ENCODE data around the gene SENP7. TPM values are rescaled to one million over a fixed set of nuclear protein-coding genes. Genes with fewer than 3 reads are reported as not detected.

The SENP7 gene
- total RNA-seq, 2 experiments from 2014 or later, result 9.6 to 11.4 TPM

GRCh38 chr3:101536266-101536665 lies 23.3 kb upstream of the SENP7 start:
- intact Hi-C loops (cut with micrococcal nuclease), result no loop called here
- DNase-seq, result no peak
- Mint-ChIP-seq H3K4me3 (no peak overlapping the region), H3K27me3 (no peaks in the 10 kb centered on the region), H3K9me3 (peaks cover 3% of the 10 kb centered on the region), H3K36me3 (ENCODE audit: low read depth) (no peaks in the 10 kb centered on the region), H3K4me1 (ENCODE audit: low read depth) (peaks cover 13% of the 10 kb centered on the region), H3K27ac (no peak overlapping the region)
- ChIA-PET POLR2A (interaction anchor here (1.7 kb wide), 1 partner anchor 17 kb away, joined by 5 read pairs; no protein-coding TSS in a partner anchor), CTCF (interaction anchor here (0.9 kb wide), 1 partner anchor 19 kb away, joined by 3 read pairs; no protein-coding TSS in a partner anchor)
- TF ChIP-seq CTCF (IDR thresholded peaks at IDR 0.05), result no peak
- no peak for ATAC-seq

DNA sequence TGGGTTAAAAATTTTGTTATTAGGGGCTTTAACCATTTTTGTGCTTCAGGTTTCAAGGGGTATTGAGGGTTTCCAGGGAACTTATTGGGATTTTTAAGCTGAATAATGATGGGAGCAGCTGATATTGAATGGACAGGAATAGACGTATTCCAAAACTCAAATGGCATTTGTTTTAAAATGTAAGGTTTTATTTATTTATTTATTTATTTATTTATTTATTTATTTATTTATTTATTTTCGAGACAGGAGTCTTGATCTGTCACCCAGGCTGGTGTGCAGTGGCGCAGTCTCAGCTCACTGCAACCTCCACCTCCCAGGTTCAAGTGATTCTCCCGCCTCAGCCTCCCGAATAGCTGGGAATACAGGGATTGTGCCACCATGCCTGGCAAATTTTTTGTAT lies 22.2 kb upstream of the SENP7 start:
- ChIA-PET CTCF (interaction anchor here (0.9 to 1.8 kb wide), 3 partner anchors 8 to 38 kb away, joined by 3 to 5 read pairs (median 3); partner anchors contain the start of gene PCNP), POLR2A (interaction anchor here (1.7 kb wide), 1 partner anchor 16 kb away, joined by 5 read pairs; no protein-coding TSS in a partner anchor)
- Mint-ChIP-seq H3K4me3 (no peak overlapping the region), H3K36me3 (ENCODE audit: low read depth) (no peaks in the 10 kb centered on the region), H3K27ac (no peak overlapping the region), H3K9me3 (peaks cover 4% of the 10 kb centered on the region), H3K4me1 (ENCODE audit: low read depth) (peaks cover 23% of the 10 kb centered on the region), H3K27me3 (no peaks in the 10 kb centered on the region)
- DNase-seq (no peak), ATAC-seq (no peak)
- no peak for TF ChIP-seq CTCF (IDR thresholded peaks at IDR 0.05)
- intact Hi-C loops (cut with micrococcal nuclease), result no loop called here

GRCh38 chr3:101533603-101533968 lies 20.6 kb upstream of the SENP7 start:
- TF ChIP-seq CTCF (IDR thresholded peaks at IDR 0.05), result no peak
- intact Hi-C loops (cut with micrococcal nuclease), result no loop called here
- H3K4me3 Mint-ChIP-seq, result no peak overlapping the region
- H3K27me3 Mint-ChIP-seq, result no peaks in the 10 kb centered on the region
- peaks cover 6% of the 10 kb centered on the region for H3K9me3 Mint-ChIP-seq
- peaks cover 32% of the 10 kb centered on the region for H3K4me1 Mint-ChIP-seq (ENCODE audit: low read depth)
- peaks cover 8% of the 10 kb centered on the region for H3K36me3 Mint-ChIP-seq (ENCODE audit: low read depth)
- ChIA-PET POLR2A (no interaction called here), CTCF (interaction anchor here (1.1 kb wide), 1 partner anchor 21 kb away, joined by 3 read pairs; the partner anchor contains the start of gene SENP7)
- ATAC-seq (no peak), DNase-seq (no peak)
- H3K27ac Mint-ChIP-seq, result no peak overlapping the region

DNA sequence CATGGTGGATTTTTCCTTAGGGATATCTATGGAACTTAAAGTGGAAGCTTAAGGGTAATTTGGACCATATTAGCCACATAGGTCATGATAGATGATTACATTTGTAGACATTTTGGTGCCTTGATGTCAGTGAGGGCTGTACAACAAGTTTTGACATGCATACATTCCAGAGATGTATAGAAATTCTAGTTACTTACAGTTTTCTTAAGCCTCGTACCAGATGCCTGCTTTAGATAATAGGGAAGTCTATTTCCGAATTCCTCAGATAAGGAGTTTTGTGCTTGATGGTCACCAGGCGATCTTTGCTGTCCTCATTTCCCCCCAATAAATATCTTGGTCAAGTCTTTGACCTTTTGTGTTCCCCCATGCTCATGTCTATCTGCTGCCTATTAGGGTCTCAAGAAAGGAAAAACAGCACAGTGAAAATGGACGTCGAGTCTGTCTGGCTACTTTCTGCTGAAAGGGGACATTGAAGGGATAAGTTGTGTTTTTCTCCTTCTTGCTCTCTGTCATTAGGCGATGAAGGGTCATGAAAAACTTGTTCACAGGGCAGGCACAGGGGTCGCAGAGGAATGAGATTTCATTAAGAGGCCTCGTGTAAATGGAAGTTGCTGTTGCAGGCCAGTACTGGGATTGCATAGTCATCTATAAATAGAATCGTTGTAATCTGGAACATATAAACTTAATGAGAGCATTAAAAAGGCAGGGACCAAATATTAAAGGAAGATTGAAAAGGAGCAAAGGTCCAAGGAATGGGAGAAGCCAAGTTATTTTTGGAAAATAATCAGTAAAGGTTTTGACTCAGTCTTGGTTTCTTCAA lies 20.0 kb upstream of the SENP7 start:
- Mint-ChIP-seq H3K27me3 (no peaks in the 10 kb centered on the region), H3K36me3 (ENCODE audit: low read depth) (peaks cover 8% of the 10 kb centered on the region), H3K4me3 (no peak overlapping the region), H3K4me1 (ENCODE audit: low read depth) (peaks cover 32% of the 10 kb centered on the region), H3K27ac (no peak overlapping the region), H3K9me3 (peaks cover 6% of the 10 kb centered on the region)
- CTCF ChIA-PET, result interaction anchor here (1.0 kb wide), 1 partner anchor 11 kb away, joined by 3 read pairs; no protein-coding TSS in a partner anchor
- no peak for TF ChIP-seq CTCF (IDR thresholded peaks at IDR 0.05)
- intact Hi-C loops (cut with micrococcal nuclease), result no loop called here
- DNase-seq (no peak), ATAC-seq (no peak)
- POLR2A ChIA-PET, result no interaction called here

DNA sequence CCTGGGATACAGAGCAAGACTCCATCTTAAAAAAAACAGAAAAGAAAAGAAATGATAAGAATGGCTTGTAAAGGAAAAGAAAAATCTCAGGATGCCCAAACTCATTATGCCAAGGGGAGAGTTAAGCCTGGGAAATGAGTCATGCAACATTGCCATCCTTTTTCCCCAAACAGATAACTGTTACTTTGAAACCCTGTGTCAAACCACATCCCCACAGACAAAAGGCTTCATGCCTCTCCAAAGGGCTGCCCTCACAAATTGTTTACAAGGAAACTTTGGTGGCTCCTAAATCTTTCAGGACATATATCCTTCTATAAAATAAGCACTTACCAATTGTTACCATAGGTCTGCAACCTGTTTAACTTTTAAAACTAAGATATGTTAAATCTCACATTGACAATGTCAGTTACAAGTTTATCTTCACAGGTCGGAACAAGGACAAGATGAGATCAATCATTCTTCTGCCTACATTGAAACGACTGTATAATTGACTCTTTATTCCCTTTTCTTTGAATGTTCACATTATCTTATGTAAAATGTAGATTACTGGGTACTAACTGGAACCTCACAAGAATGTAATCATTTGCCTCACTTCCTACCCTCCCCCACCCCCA lies 18.6 kb upstream of the SENP7 start:
- ATAC-seq (peak; percentile 73), DNase-seq (no peak)
- Mint-ChIP-seq H3K27ac (peak overlapping the region; percentile 77), H3K9me3 (peaks cover 6% of the 10 kb centered on the region), H3K36me3 (ENCODE audit: low read depth) (peaks cover 8% of the 10 kb centered on the region), H3K4me1 (ENCODE audit: low read depth) (peaks cover 32% of the 10 kb centered on the region), H3K27me3 (no peaks in the 10 kb centered on the region), H3K4me3 (no peak overlapping the region)
- ChIA-PET CTCF (no interaction called here), POLR2A (interaction anchor here (2.4 kb wide), 1 partner anchor 13 kb away, joined by 14 read pairs; no protein-coding TSS in a partner anchor)
- intact Hi-C loops (cut with micrococcal nuclease), result no loop called here
- no peak for TF ChIP-seq CTCF (IDR thresholded peaks at IDR 0.05)

Data from activated CD8-positive, alpha-beta T cell treated with anti-CD3 and anti-CD28 coated beads for 36 hours (primary cell).